Left colon (tissue), 2 donors: ENCODE measurements around the gene SLC47A2. TPM values are rescaled to one million over a fixed set of nuclear protein-coding genes. Genes with fewer than 3 reads are reported as not detected.

ENCODE experiments used
- ATAC-seq: fragments of 200-7000 bp; cut with Tn5 transposase; one replicate; pipeline ENCODE4 v1.9.1; 2020; ENCODE audit warnings: mild to moderate bottlenecking, moderate library complexity
- DNase-seq, 2 donors: peaks; one replicate each; pipeline ENCODE4 v3.0.0-alpha.2; 2020
- intact Hi-C, 2 donors: fragments of 100-400 bp; cut with DNase I in 1 of 2; cut with micrococcal nuclease in 1 of 2; formaldehyde crosslinking; loops; one replicate each; pipeline versions ENCODE4 v1.11.2 to v1.14.0; 2022; cut with DNase I, micrococcal nuclease
- total RNA-seq, 2 donors: library from RNA; stranded (reverse); fragmentation: NEBNext Ultra II Directional; extraction: Animal tissue kit (Norgen Biotek cat#: 25700); gene quantifications; one replicate each; pipeline ENCODE4 v1.2.1, GENCODE V29; 2021
- donor health status: DM: no; HTN: no; CAD: no.
- donor health status: DM: yes; HTN: yes; CAD: no.

The SLC47A2 gene
- total RNA-seq, 2 donors from 2014 or later = 0.14 to 0.40 TPM

GRCh38 chr17:19654342-19654886, 62.0 kb downstream of the SLC47A2 start:
- no peak for DNase-seq
- ATAC-seq = no peak
- intact Hi-C loops = no loop called here

- ATAC-seq (no peak), DNase-seq (no peak)
- intact Hi-C loops = no loop called here
These were observed 63.8 kb downstream of the SLC47A2 start for GRCh38 chr17:19652595-19652994.

DNA sequence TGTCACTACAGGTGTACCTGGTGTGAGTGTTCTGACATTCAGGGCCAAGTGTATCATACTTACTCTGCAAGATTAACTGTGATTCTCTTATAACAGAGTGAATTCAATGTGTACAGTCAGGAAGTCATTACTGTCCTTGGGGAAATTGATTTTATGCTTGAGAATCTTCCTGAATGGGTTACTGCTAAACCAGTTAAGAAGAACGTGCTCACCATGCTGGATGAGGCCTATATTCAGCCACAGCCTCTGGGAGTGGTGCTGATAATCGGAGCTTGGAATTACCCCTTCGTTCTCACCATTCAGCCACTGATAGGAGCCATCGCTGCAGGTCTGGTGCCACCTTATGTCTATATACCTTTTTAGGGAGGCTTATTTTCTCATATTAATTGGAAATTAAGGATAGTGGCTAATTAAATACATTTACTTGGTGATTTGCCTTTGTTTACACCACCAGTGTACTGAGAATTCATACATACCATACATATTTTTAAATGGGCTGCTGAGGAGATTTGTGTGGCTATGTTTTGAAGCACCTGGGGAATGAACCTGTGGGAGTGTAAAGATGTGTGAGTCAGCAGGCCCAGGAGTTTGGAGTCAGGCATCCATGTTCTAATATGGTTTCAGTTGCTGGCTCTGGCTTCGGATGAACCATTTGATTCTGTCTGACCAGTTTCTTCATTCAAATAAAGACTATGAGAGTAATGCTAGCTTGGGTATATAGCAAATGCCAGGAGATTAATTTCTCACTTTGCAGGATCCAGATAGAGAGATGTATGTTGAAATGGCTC, 64.7 kb downstream of the SLC47A2 start:
- ATAC-seq (peak; percentile 13), DNase-seq (no peak)
- intact Hi-C loops = no loop called here

DNA sequence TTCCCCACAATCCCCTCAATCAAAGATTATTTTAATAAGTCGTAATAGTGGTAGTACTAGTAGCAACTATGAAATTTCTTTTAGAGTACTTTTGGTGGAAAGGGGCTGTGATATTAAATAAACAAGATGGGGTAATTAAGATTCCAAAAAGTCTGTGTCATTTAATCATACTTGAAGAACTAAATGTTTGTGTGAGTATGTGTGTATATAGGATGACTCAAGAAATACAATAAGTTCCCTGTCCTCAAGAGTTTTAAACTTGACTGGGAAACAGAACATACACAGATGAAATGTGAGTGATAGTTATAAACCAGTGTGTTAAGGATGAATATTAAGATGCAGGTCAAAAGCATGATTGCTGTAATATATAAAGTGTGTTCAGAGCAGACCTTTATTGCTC, 65.6 kb downstream of the SLC47A2 start:
- DNase-seq = no peak
- no peak for ATAC-seq
- intact Hi-C loops = no loop called here

DNA sequence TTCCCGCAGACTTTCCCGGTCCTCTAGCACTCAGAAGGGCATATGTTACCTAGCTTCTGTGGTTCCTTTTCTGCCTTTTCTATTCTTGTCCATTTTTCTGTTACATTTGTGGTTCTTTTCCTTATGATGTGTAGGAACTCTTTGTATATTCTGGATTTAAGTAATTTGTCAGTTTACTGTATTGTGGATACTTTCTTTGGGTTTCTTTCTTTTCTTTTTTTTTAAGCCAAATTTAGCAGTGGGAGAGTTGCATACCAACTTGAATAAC, 67.2 kb downstream of the SLC47A2 start:
- DNase-seq (no peak), ATAC-seq (no peak)
- intact Hi-C loops = loop anchor here in 1 of 2 donors (5.0 to 10.0 kb wide), 2 partner anchors 116 to 137 kb away; no protein-coding TSS in a partner anchor

GRCh38 chr17:19648475-19649273, 67.7 kb downstream of the SLC47A2 start, which contains the start of gene ALDH3A2:
Gene ALDH3A2, plus strand, starts transcription at chr17:19648751. Its CDS starts 221 bp downstream, at chr17:19648972.
- ATAC-seq = peak; percentile 94
- DNase-seq = peak; percentile 97 to 98
- intact Hi-C loops = loop anchor here in 1 of 2 donors (5.0 to 10.0 kb wide), 2 partner anchors 116 to 136 kb away; no protein-coding TSS in a partner anchor

DNA sequence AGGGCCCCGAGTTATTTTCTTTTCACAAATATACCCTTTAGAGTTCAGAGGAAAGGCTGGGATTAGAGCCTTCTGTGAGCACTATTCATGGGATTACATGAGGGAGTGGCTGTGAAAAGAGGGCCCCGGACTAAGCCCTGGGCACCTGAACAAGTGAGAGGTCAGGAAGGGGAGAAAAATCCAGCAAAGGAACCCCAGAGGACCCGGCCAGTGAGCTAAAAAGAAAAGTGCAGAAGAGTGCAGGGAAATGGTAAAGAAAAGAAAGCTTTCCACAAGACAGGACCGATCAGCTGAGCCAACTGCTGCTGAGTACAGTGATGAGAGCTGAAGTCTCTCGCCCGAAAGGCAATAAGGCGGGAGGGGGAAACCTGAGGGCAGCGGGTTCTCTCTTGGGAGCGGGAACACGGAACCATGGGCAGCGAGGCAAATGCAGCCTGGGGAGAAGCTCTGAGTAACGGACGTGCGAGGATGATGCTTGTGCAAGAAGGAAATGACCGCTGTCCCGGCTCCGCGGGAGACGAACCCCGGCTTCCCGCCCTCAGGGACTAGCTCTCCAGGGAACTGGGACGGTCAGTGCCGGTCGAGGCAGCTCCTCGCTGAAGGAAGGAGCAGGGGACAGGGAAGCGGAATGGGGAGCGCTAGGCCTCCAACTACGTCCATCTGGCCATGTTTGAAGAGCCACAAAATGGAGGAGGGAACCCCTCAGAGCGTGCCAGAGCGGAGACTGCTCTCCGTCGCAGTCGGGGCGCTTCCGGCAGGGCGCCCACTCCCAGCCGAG, 68.5 kb downstream of the SLC47A2 start:
- intact Hi-C loops = loop anchor here in 1 of 2 donors (5.0 to 10.0 kb wide), 2 partner anchors 117 to 136 kb away; no protein-coding TSS in a partner anchor
- DNase-seq (peak; percentile 65 to 67), ATAC-seq (peak; percentile 35)

GRCh38 chr17:19646788-19647696, 69.3 kb downstream of the SLC47A2 start:
- ATAC-seq (no peak), DNase-seq (no peak)
- intact Hi-C loops = loop anchor here in 1 of 2 donors (5.0 to 10.0 kb wide), 2 partner anchors 118 to 135 kb away; no protein-coding TSS in a partner anchor

GRCh38 chr17:19645734-19646201, 70.6 kb downstream of the SLC47A2 start:
- DNase-seq (peak in 1 of 2 donors; percentile 54), ATAC-seq (no peak)
- intact Hi-C loops = loop anchor here in 1 of 2 donors (5.0 to 10.0 kb wide), 2 partner anchors 119 to 133 kb away; no protein-coding TSS in a partner anchor

GRCh38 chr17:19644493-19645210, 71.7 kb downstream of the SLC47A2 start:
- intact Hi-C loops = loop anchor here in 1 of 2 donors (5.0 to 10.0 kb wide), 2 partner anchors 120 to 132 kb away; no protein-coding TSS in a partner anchor
- no peak for DNase-seq
- no peak for ATAC-seq

- no peak for ATAC-seq
- intact Hi-C loops = loop anchor here in 1 of 2 donors (10.0 kb wide), 1 partner anchor 122 kb away; no protein-coding TSS in a partner anchor
- no peak for DNase-seq
These were observed 74.0 kb downstream of the SLC47A2 start for GRCh38 chr17:19642373-19642893.

DNA sequence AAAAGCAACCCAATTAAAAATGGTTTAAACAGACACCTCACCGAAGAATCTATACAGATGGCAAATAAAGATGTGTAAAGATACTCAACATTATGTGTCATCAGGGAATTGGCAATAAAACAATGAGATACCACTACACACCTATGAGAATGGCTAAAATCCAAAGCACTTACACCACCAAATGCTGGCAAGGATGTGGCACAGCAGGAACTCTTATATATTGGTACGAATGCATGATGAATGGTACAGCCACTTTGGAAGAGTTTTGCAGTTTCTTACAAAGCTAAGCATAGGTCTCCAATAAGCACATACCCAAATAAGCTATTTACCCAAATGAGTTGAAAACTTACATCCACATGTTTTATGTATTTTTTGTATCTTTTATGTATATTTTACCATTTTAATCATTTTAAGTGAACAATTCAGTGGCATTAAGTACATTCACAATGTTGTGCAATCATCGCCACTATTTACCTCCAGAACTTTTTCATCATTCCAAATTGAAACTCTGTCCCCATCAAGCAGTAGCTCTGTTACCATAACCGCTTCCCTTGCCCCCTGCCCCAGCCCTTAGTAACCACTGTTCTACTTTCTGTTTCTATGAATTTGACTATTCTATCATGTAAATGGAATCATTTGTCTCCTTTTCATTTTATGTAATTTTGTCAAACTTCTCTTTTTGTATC, 74.6 kb downstream of the SLC47A2 start:
- intact Hi-C loops = loop anchor here in 1 of 2 donors (10.0 kb wide), 1 partner anchor 123 kb away; no protein-coding TSS in a partner anchor
- no peak for DNase-seq
- no peak for ATAC-seq

GRCh38 chr17:19631905-19632304, 84.5 kb downstream of the SLC47A2 start:
- intact Hi-C loops = no loop called here
- DNase-seq (no peak), ATAC-seq (peak; percentile 64)

DNA sequence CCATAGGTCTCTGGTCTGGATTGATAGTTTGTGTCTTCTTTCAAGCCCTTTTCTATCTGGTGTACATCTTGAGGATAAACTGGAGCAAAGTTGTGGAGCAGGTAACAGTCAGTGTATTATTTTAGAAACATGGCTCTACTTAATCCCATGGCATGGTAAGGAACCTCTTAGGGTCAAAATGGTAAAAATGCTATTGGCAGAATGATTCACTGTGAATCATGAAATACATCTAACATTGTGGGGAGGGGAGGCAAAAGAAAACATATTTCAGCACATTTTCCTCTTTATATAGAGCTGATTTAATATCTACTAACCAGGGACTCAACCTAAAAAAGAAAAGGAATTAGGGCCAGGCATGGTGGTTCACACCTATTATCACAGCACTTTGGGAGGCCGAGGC, 85.7 kb downstream of the SLC47A2 start:
- DNase-seq (no peak), ATAC-seq (no peak)
- intact Hi-C loops = no loop called here

- ATAC-seq = no peak
- no peak for DNase-seq
- intact Hi-C loops = no loop called here
These were observed 86.3 kb downstream of the SLC47A2 start for GRCh38 chr17:19630035-19630434.

- no peak for ATAC-seq
- DNase-seq = no peak
- intact Hi-C loops = no loop called here
These were observed 86.9 kb downstream of the SLC47A2 start for GRCh38 chr17:19629449-19629848.
